Small intestine (tissue), 7 donors: Measurements from ENCODE around the gene DDT. TPM values are rescaled to one million over a fixed set of nuclear protein-coding genes. Genes with fewer than 3 reads are reported as not detected.
"Not testable (repeated sequence)": the region's sequence is repeated elsewhere in the genome, so short reads cannot be mapped to it uniquely, and the experiment has no call there.

ENCODE experiments used
- DNase-seq, 2 donors: peaks; one replicate each; pipeline versions ENCODE4 v3.0.0 to v3.0.0-alpha.2; 2013
- FAIRE-seq: peaks from 2 replicates; lab custom pipeline; 2012; peaks lifted over from hg19 to GRCh38; lab: Jason Lieb, UNC
- H3K27ac ChIP-seq, 3 donors: one replicate each; pipeline ENCODE4 v1.5.1; 2013; ENCODE audit warnings: low read length in 2 of 3, mild to moderate bottlenecking in 2 of 3, control low read depth in 1 of 3, inconsistent platforms in 1 of 3, low read depth in 1 of 3, moderate library complexity in 1 of 3
- H3K27me3 ChIP-seq, 3 donors: one replicate each; pipeline ENCODE4 v1.6.1; 2013; ENCODE audit warnings: low read length in 3 of 3, inconsistent platforms in 1 of 3; ENCODE audit not compliant: control insufficient read depth in 3 of 3, insufficient read depth in 3 of 3
- H3K36me3 ChIP-seq, 3 donors: one replicate each; pipeline ENCODE4 v1.6.1; 2013; ENCODE audit warnings: low read length in 3 of 3, inconsistent platforms in 1 of 3, low read depth in 1 of 3, mild to moderate bottlenecking in 1 of 3, moderate library complexity in 1 of 3; ENCODE audit not compliant: control insufficient read depth in 3 of 3, insufficient read depth in 2 of 3
- H3K4me1 ChIP-seq, 3 donors: one replicate each; pipeline ENCODE4 v1.6.1; 2013; ENCODE audit warnings: low read length in 2 of 3, inconsistent platforms in 1 of 3, low read depth in 1 of 3, mild to moderate bottlenecking in 1 of 3, moderate library complexity in 1 of 3; ENCODE audit not compliant: control insufficient read depth in 3 of 3, insufficient read depth in 2 of 3
- H3K4me3 ChIP-seq, 3 donors: one replicate each; pipeline ENCODE4 v1.5.1; 2013; ENCODE audit warnings: low read length in 3 of 3, control low read depth in 1 of 3, inconsistent platforms in 1 of 3, low read depth in 1 of 3, mild to moderate bottlenecking in 1 of 3, moderate library complexity in 1 of 3
- H3K9me3 ChIP-seq, 2 donors: one replicate each; pipeline ENCODE4 v1.6.1; 2013; ENCODE audit warnings: low read depth in 1 of 2, low read length in 1 of 2; ENCODE audit not compliant: control insufficient read depth in 2 of 2, insufficient read depth in 1 of 2
- WGBS, 3 donors: extraction: QIAGEN DNeasy Blood & Tissue Kit; methylation state at CpG; one replicate each; pipeline ENCODE4 v1.1.7; 2013; 5-methylcytosine and 5-hydroxymethylcytosine counted together
- polyA plus RNA-seq, 4 donors: library from polyadenylated mRNA; stranded (reverse) in 3 of 4; unstranded in 1 of 4; fragments of 200-250 nt in 3 of 4; fragments of 120-200 nt in 1 of 4; gene quantifications; one replicate each; pipeline versions ENCODE4 v1.2.1 to v1.2.3, GENCODE V29; 2013
- donor health status: healthy with polysubstance abuse.
- donor health status: control.
- donor health status: control.
- donor health status: Bipolar disorder and iron deficiency.
- donor health status: healthy.

Gene DDT
- polyA plus RNA-seq, 4 donors: 144 to 876 (median 451) TPM

GRCh38 chr22:23986089-23986488 is 11.8 kb upstream of the DDT start:
- H3K36me3 ChIP-seq, H3K27ac ChIP-seq, H3K4me1 ChIP-seq, H3K9me3 ChIP-seq, DNase-seq, H3K4me3 ChIP-seq, H3K27me3 ChIP-seq, FAIRE-seq: not testable (repeated sequence)
- WGBS, 3 donors: 63 to 85% (median 83%) methylated on average over 2 to 8 of the region's 8 CpGs

GRCh38 chr22:23984430-23984829 is 10.2 kb upstream of the DDT start:
- H3K4me3 ChIP-seq: no peak overlapping the region
- H3K36me3 ChIP-seq: no peaks in the 10 kb centered on the region
- no peaks in the 10 kb centered on the region for H3K9me3 ChIP-seq
- no peak for FAIRE-seq
- H3K27ac ChIP-seq: no peak overlapping the region
- H3K27me3 ChIP-seq: no peaks in the 10 kb centered on the region
- H3K4me1 ChIP-seq: no peaks in the 10 kb centered on the region
- DNase-seq: peak in 1 of 2 donors; percentile 54
- WGBS, 3 donors: 43 to 55% methylated on average over 6 of the region's 6 CpGs; no CpG with 5 or more reads in 1 of the 3 donors

GRCh38 chr22:23980567-23980966 is 6.3 kb upstream of the DDT start:
- 19 to 39% methylated on average over 4 to 6 of the region's 7 CpGs; no CpG with 5 or more reads in 1 of the 3 donors for WGBS, 3 donors
- H3K36me3 ChIP-seq, H3K4me3 ChIP-seq, FAIRE-seq, H3K9me3 ChIP-seq, H3K4me1 ChIP-seq, H3K27ac ChIP-seq, H3K27me3 ChIP-seq, DNase-seq: not testable (repeated sequence)

- WGBS, 3 donors: no CpG with 5 or more reads among the region's 41 CpGs
- not testable (repeated sequence) for H3K4me1 ChIP-seq, FAIRE-seq, H3K27me3 ChIP-seq, H3K36me3 ChIP-seq, H3K9me3 ChIP-seq, H3K27ac ChIP-seq, H3K4me3 ChIP-seq, DNase-seq
Observed at GRCh38 chr22:23979557-23980240, 5.5 kb upstream of the DDT start, which contains the start of gene GSTT2. TSS of gene GSTT2 (plus strand) at chr22:23980134.

GRCh38 chr22:23977304-23977703 is 3.1 kb upstream of the DDT start:
- not testable (repeated sequence) for H3K4me1 ChIP-seq, H3K27me3 ChIP-seq, FAIRE-seq, H3K27ac ChIP-seq, H3K36me3 ChIP-seq, DNase-seq, H3K4me3 ChIP-seq, H3K9me3 ChIP-seq
- 63 to 78% (median 77%) methylated on average over 3 to 8 of the region's 12 CpGs for WGBS, 3 donors

- not testable (repeated sequence) for FAIRE-seq, DNase-seq, H3K27ac ChIP-seq, H3K4me3 ChIP-seq, H3K27me3 ChIP-seq, H3K4me1 ChIP-seq, H3K9me3 ChIP-seq
- H3K36me3 ChIP-seq: peaks cover 0 to 18% (median 8%) of the 10 kb centered on the region in 3 donors
- WGBS, 3 donors: 2 to 22% (median 7%) methylated on average over 6 to 8 of the region's 27 CpGs
Observed at GRCh38 chr22:23974836-23975352, 653 bp upstream of the DDT start.

- H3K4me1 ChIP-seq, DNase-seq, H3K9me3 ChIP-seq, H3K27me3 ChIP-seq, H3K4me3 ChIP-seq, H3K27ac ChIP-seq, FAIRE-seq: not testable (repeated sequence)
- peaks cover 0 to 28% (median 8%) of the 10 kb centered on the region in 3 donors for H3K36me3 ChIP-seq
- WGBS, 3 donors: 82 to 99% (median 95%) methylated on average over 3 of the region's 3 CpGs
Observed at GRCh38 chr22:23971927-23972326, 2.3 kb downstream of the DDT start.

GRCh38 chr22:23970816-23971486 is 3.3 kb downstream of the DDT start:
- H3K4me3 ChIP-seq: no peak overlapping the region
- FAIRE-seq (no peak), DNase-seq (no peak)
- H3K4me1 ChIP-seq: no peaks in the 10 kb centered on the region
- peaks cover 0 to 28% (median 8%) of the 10 kb centered on the region in 3 donors for H3K36me3 ChIP-seq
- no peaks in the 10 kb centered on the region for H3K9me3 ChIP-seq
- no peaks in the 10 kb centered on the region for H3K27me3 ChIP-seq
- no peak overlapping the region for H3K27ac ChIP-seq
- WGBS, 3 donors: 54 to 89% (median 64%) methylated on average over 6 of the region's 6 CpGs
